Neural progenitor cell (in vitro differentiated cells): ENCODE results near the gene MTARC1. TPM values are rescaled to one million over a fixed set of nuclear protein-coding genes. Genes with fewer than 3 reads are reported as not detected.

Experiments used
- DNase-seq: peaks from one replicate; pipeline ENCODE4 v3.0.0-alpha.2; 2016; ENCODE audit warnings: low spot score
- H2AFZ ChIP-seq: fragments of 200-600 bp; sonication (generic); replicated peaks from 2 replicates; pipeline ENCODE4 v1.6.1; 2016; ENCODE audit warnings: antibody characterized with exemption
- H3F3A ChIP-seq: fragments of 200-600 bp; sonication (generic); 2 replicates; pipeline ENCODE4 v1.6.1; 2016; ENCODE audit warnings: antibody characterized with exemption, low read depth
- H3K27ac ChIP-seq: fragments of 200-600 bp; sonication (generic); 2 replicates; pipeline ENCODE4 v1.5.1; 2016; ENCODE audit warnings: mild to moderate bottlenecking
- H3K27me3 ChIP-seq: fragments of 200-600 bp; sonication (generic); 2 replicates; pipeline ENCODE4 v1.6.1; 2016; ENCODE audit warnings: mild to moderate bottlenecking, moderate library complexity
- H3K36me3 ChIP-seq: fragments of 200-600 bp; sonication (generic); 2 replicates; pipeline ENCODE4 v1.5.1; 2016
- H3K4me1 ChIP-seq: fragments of 200-600 bp; sonication (generic); 2 replicates; pipeline ENCODE4 v1.6.1; 2016; ENCODE audit warnings: mixed run types
- H3K4me2 ChIP-seq: fragments of 200-600 bp; sonication (generic); 2 replicates; pipeline ENCODE4 v1.6.1; 2016
- H3K4me3 ChIP-seq: fragments of 200-600 bp; sonication (generic); 2 replicates; pipeline ENCODE4 v1.5.1; 2016
- H3K79me2 ChIP-seq: fragments of 200-600 bp; sonication (generic); 2 replicates; pipeline ENCODE4 v1.6.1; 2016; ENCODE audit warnings: low read depth
- H3K9ac ChIP-seq: fragments of 200-600 bp; sonication (generic); 2 replicates; pipeline ENCODE4 v1.6.1; 2016
- H3K9me3 ChIP-seq: fragments of 200-600 bp; sonication (generic); 2 replicates; pipeline ENCODE4 v1.5.1; 2016; ENCODE audit warnings: low read depth
- H4K20me1 ChIP-seq: fragments of 200-600 bp; sonication (generic); 2 replicates; pipeline ENCODE4 v1.6.1; 2016; ENCODE audit warnings: low read depth
- H3K27ac Mint-ChIP-seq: 3 replicates; pipeline ENCODE4 v1.8.0; 2021; ENCODE audit warnings: mixed read lengths
- H3K27me3 Mint-ChIP-seq: 2 replicates; pipeline ENCODE4 v1.8.0; 2022; ENCODE audit warnings: low read depth, mild to moderate bottlenecking, inconsistent platforms, moderate library complexity, mixed read lengths; ENCODE audit not compliant: insufficient read depth
- H3K36me3 Mint-ChIP-seq: 3 replicates; pipeline ENCODE4 v1.8.0; 2021; ENCODE audit warnings: mixed read lengths
- H3K4me1 Mint-ChIP-seq: 3 replicates; pipeline ENCODE4 v1.8.0; 2021; ENCODE audit warnings: mixed read lengths
- H3K4me3 Mint-ChIP-seq: 3 replicates; pipeline ENCODE4 v1.8.0; 2021; ENCODE audit warnings: mild to moderate bottlenecking, moderate library complexity, mixed read lengths
- H3K9me3 Mint-ChIP-seq: 3 replicates; pipeline ENCODE4 v1.8.0; 2020; ENCODE audit warnings: mixed read lengths
- EZH2 ChIP-seq: fragments of 200-600 bp; sonication (generic); IDR thresholded peaks from 2 replicates; pipeline ENCODE4 v1.6.1; 2017; ENCODE audit warnings: antibody characterized with exemption, mild to moderate bottlenecking, moderate library complexity
- EZH2phosphoT487 ChIP-seq: fragments of 200-600 bp; sonication (generic); IDR thresholded peaks from 2 replicates; pipeline ENCODE4 v1.6.1; 2017; ENCODE audit warnings: antibody characterized with exemption
- total RNA-seq: library from RNA; depleted of rRNA; stranded (reverse); fragments of >200 nt; gene quantifications from 2 replicates; pipeline ENCODE4 v1.2.3, GENCODE V29; 2015; ENCODE audit warnings: low replicate concordance
- TF ChIP-seq, protein P1 (sequence below): fragments of 200-600 bp; sonication (generic); IDR thresholded peaks from 2 replicates; pipeline ENCODE4 v1.5.1; 2017; ENCODE audit warnings: antibody characterized with exemption, mild to moderate bottlenecking

Gene MTARC1
- total RNA-seq, 1 donor from 2014 or later: 11.3 TPM

DNA sequence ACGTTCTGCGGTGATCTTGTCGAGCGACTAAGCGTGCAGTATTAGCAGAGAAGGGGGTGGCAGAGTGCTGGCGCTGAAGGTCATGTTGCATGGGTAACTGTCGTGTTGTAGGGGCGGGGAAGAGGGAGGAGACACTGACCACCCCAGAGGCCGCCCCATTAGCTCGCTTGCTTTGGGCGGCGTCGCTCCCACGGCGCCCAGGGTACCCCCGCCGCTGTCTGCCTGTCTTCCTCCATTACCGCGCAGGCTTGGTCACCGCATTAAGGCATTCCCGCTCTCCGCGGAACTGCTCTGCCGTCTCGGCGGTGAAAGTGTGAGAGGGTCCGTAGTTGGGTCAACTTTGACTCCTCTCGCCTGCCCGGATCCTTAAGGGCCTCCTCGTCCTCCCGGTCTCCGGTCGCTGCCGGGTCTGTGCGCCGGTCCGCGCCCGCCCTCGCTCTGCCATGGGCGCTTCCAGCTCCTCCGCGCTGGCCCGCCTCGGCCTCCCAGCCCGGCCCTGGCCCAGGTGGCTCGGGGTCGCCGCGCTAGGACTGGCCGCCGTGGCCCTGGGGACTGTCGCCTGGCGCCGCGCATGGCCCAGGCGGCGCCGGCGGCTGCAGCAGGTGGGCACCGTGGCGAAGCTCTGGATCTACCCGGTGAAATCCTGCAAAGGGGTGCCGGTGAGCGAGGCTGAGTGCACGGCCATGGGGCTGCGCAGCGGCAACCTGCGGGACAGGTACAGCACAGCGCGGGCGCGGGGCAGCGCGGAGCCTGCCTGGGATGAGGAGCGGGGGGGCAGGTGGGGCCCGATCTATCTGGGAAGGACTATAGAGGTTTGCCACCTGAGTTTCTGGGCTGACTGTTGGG, 38.4 kb upstream of the MTARC1 start, which contains the start of gene MTARC2:
Gene MTARC2 (plus strand): TSS at position 234 of the 846 bp plus-strand sequence. CDS start 210 bp downstream, at position 444.
- H3K4me1 Mint-ChIP-seq: peaks cover 38% of the 10 kb centered on the region
- H4K20me1 ChIP-seq: no peaks in the 10 kb centered on the region
- TF ChIP-seq EZH2phosphoT487 (no peak), EZH2 (peak; percentile 81)
- H3K27me3 Mint-ChIP-seq: peaks cover 13% of the 10 kb centered on the region
- H3K4me3 ChIP-seq: peak within 1 kb of the TSS; percentile 55
- H3K9me3 ChIP-seq: no peaks in the 10 kb centered on the region
- no peaks in the 10 kb centered on the region for H3K36me3 ChIP-seq
- no peak within 1 kb of the TSS for H3K27ac ChIP-seq
- peak within 1 kb of the TSS; percentile 95 for H3K4me2 ChIP-seq
- H3K79me2 ChIP-seq: no peaks in the 10 kb centered on the region
- peak within 1 kb of the TSS; percentile 24 for H3K27ac Mint-ChIP-seq
- no peaks in the 10 kb centered on the region for H3K9me3 Mint-ChIP-seq
- H3K4me1 ChIP-seq: peaks cover 8% of the 10 kb centered on the region
- no peak within 1 kb of the TSS for H3K9ac ChIP-seq
- peak; percentile 70 for DNase-seq
- peak within 1 kb of the TSS; percentile 89 for H2AFZ ChIP-seq
- no peaks in the 10 kb centered on the region for H3K36me3 Mint-ChIP-seq
- peak within 1 kb of the TSS; percentile 91 for H3K4me3 Mint-ChIP-seq
- peaks cover 71% of the 10 kb centered on the region for H3K27me3 ChIP-seq
- no peaks in the 10 kb centered on the region for H3F3A ChIP-seq

DNA sequence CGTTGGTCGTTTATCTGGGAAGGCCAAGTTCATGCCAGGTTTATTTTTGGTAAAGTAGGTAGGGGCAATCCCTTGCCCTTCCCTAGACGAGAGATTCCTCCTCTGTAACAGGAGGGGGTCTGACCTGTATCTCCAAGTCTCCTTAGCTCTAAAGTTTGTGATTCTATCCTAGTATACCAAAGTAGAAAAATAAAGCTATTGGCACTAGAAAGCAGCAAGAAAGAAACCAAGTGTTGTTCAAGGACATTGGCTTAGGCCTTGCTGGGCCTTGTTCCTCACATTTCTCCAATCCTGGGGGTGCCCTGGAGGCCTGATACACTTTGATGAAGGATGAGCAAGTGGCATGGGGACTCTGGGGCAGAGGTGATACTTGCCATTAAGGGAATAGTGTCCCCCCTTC, 37.8 kb upstream of the MTARC1 start:
- Histone ChIP-seq H3F3A (no peaks in the 10 kb centered on the region), H3K9me3 (no peaks in the 10 kb centered on the region), H3K27me3 (peaks cover 71% of the 10 kb centered on the region), H2AFZ (no peak overlapping the region), H4K20me1 (no peaks in the 10 kb centered on the region), H3K4me2 (peak overlapping the region; percentile 95), H3K4me1 (peaks cover 8% of the 10 kb centered on the region), H3K9ac (no peak overlapping the region), H3K36me3 (no peaks in the 10 kb centered on the region), H3K27ac (no peak overlapping the region), H3K79me2 (no peaks in the 10 kb centered on the region), H3K4me3 (peak overlapping the region; percentile 55)
- TF ChIP-seq, protein P1, sequence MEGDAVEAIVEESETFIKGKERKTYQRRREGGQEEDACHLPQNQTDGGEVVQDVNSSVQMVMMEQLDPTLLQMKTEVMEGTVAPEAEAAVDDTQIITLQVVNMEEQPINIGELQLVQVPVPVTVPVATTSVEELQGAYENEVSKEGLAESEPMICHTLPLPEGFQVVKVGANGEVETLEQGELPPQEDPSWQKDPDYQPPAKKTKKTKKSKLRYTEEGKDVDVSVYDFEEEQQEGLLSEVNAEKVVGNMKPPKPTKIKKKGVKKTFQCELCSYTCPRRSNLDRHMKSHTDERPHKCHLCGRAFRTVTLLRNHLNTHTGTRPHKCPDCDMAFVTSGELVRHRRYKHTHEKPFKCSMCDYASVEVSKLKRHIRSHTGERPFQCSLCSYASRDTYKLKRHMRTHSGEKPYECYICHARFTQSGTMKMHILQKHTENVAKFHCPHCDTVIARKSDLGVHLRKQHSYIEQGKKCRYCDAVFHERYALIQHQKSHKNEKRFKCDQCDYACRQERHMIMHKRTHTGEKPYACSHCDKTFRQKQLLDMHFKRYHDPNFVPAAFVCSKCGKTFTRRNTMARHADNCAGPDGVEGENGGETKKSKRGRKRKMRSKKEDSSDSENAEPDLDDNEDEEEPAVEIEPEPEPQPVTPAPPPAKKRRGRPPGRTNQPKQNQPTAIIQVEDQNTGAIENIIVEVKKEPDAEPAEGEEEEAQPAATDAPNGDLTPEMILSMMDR: no peak
- no peak for TF ChIP-seq EZH2
- no peak for TF ChIP-seq EZH2phosphoT487
- H3K27ac Mint-ChIP-seq: no peak overlapping the region
- H3K4me1 Mint-ChIP-seq: peaks cover 38% of the 10 kb centered on the region
- no peak for DNase-seq
- no peaks in the 10 kb centered on the region for H3K36me3 Mint-ChIP-seq
- H3K9me3 Mint-ChIP-seq: no peaks in the 10 kb centered on the region
- peaks cover 13% of the 10 kb centered on the region for H3K27me3 Mint-ChIP-seq
- H3K4me3 Mint-ChIP-seq: peak overlapping the region; percentile 86

DNA sequence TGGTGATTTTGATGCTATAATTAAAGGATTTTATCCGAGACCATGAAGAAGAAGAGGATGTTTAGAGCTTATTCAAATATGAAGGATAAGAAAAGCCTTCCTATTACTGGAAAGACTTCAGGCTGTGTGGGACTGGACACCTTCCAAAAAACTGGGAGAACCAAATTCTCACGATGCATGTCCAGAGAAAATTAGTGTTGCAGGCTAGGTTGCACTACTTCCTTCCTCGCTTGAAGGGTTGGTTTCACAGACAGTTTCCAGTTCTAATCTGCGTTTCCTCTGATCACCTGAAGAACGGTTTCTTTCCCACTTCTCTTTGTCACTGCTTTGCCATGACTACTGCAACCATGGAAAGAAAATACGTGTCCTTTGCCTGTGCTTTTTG, 36.6 kb upstream of the MTARC1 start:
- no peaks in the 10 kb centered on the region for H3K9me3 ChIP-seq
- TF ChIP-seq, protein P1: no peak
- TF ChIP-seq EZH2phosphoT487: no peak
- no peak for TF ChIP-seq EZH2
- peaks cover 67% of the 10 kb centered on the region for H3K27me3 ChIP-seq
- H3K36me3 Mint-ChIP-seq: peaks cover under 1% of the 10 kb centered on the region
- no peaks in the 10 kb centered on the region for H3F3A ChIP-seq
- peaks cover 38% of the 10 kb centered on the region for H3K4me1 Mint-ChIP-seq
- H2AFZ ChIP-seq: no peak overlapping the region
- no peak overlapping the region for H3K4me3 Mint-ChIP-seq
- no peaks in the 10 kb centered on the region for H3K9me3 Mint-ChIP-seq
- H3K27ac ChIP-seq: no peak overlapping the region
- no peak overlapping the region for H3K9ac ChIP-seq
- H3K79me2 ChIP-seq: no peaks in the 10 kb centered on the region
- peaks cover 8% of the 10 kb centered on the region for H3K4me1 ChIP-seq
- no peak for DNase-seq
- H3K36me3 ChIP-seq: no peaks in the 10 kb centered on the region
- no peak overlapping the region for H3K27ac Mint-ChIP-seq
- H3K4me2 ChIP-seq: no peak overlapping the region
- no peaks in the 10 kb centered on the region for H4K20me1 ChIP-seq
- no peak overlapping the region for H3K4me3 ChIP-seq
- peaks cover 10% of the 10 kb centered on the region for H3K27me3 Mint-ChIP-seq

DNA sequence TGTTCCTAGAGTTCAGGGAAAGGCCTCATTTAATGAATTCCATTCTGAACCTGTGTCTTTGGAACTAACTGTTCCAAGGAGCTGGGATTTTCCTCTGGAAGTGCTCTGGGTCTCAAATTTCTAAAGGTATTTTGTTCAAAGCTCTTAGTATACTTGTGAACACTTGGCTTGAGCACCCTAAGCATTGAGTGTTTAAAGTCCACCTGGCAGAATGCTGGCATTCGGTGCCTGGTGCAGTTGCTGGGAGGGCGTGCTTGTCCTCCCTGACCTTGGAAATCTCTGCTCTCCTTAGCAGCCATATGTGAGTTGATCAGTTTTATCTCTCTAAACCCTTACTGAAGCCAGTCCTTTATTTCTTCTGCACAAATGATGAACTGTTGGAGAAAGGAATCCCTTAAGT, 35.6 kb upstream of the MTARC1 start:
- Histone ChIP-seq H3K27me3 (peaks cover 57% of the 10 kb centered on the region), H3K9ac (no peak overlapping the region), H3K79me2 (no peaks in the 10 kb centered on the region), H3K4me2 (no peak overlapping the region), H3K4me1 (peaks cover 8% of the 10 kb centered on the region), H2AFZ (no peak overlapping the region), H4K20me1 (no peaks in the 10 kb centered on the region), H3K4me3 (no peak overlapping the region), H3K9me3 (no peaks in the 10 kb centered on the region), H3K36me3 (no peaks in the 10 kb centered on the region), H3K27ac (no peak overlapping the region), H3F3A (no peaks in the 10 kb centered on the region)
- peaks cover 38% of the 10 kb centered on the region for H3K4me1 Mint-ChIP-seq
- no peaks in the 10 kb centered on the region for H3K9me3 Mint-ChIP-seq
- peaks cover 10% of the 10 kb centered on the region for H3K27me3 Mint-ChIP-seq
- H3K36me3 Mint-ChIP-seq: peaks cover 2% of the 10 kb centered on the region
- no peak for DNase-seq
- no peak overlapping the region for H3K27ac Mint-ChIP-seq
- no peak overlapping the region for H3K4me3 Mint-ChIP-seq
- TF ChIP-seq, protein P1: no peak
- no peak for TF ChIP-seq EZH2phosphoT487
- TF ChIP-seq EZH2: no peak
